Ishikawa (cell line): ENCODE results near the gene SNRNP27.

Experiments used
- CEBPB ChIP-seq: IDR thresholded peaks from 2 replicates; pipeline ENCODE4 v1.6.1; 2012
- CREB1 ChIP-seq: IDR thresholded peaks from 2 replicates; pipeline ENCODE4 v1.6.1; 2012; ENCODE audit warnings: low read depth
- EGR1 ChIP-seq: IDR thresholded peaks from 2 replicates; pipeline ENCODE4 v1.6.1; 2012
- EP300 ChIP-seq: IDR thresholded peaks from 2 replicates; pipeline ENCODE4 v1.6.1; 2012; ENCODE audit warnings: borderline replicate concordance
- FOXM1 ChIP-seq: IDR thresholded peaks from 2 replicates; pipeline ENCODE4 v1.6.1; 2012; ENCODE audit warnings: low read depth, borderline replicate concordance
- NFIC ChIP-seq: IDR thresholded peaks from 2 replicates; pipeline ENCODE4 v1.6.1; 2012
- RAD21 ChIP-seq: IDR thresholded peaks from 2 replicates; pipeline ENCODE4 v1.6.1; 2012; ENCODE audit warnings: low read depth
- TAF1 ChIP-seq: IDR thresholded peaks from 2 replicates; pipeline ENCODE4 v1.6.1; 2012; ENCODE audit warnings: low read depth, mild to moderate bottlenecking
- TCF12 ChIP-seq: IDR thresholded peaks from 2 replicates; pipeline ENCODE4 v1.6.1; 2012; ENCODE audit warnings: low read depth
- TEAD4 ChIP-seq: IDR thresholded peaks from 2 replicates; pipeline ENCODE4 v1.6.1; 2012
- YY1 ChIP-seq: IDR thresholded peaks from 2 replicates; pipeline ENCODE4 v1.6.1; 2012; ENCODE audit warnings: low read depth
- TF ChIP-seq, protein P1 (sequence below): IDR thresholded peaks from 2 replicates; pipeline ENCODE4 v1.6.1; 2012; ENCODE audit warnings: low read depth, mild to moderate bottlenecking
- TF ChIP-seq, protein P2 (sequence below): IDR thresholded peaks from 2 replicates; pipeline ENCODE4 v1.6.1; 2012
- TF ChIP-seq, protein P3 (sequence below): IDR thresholded peaks from 2 replicates; pipeline ENCODE4 v1.6.1; 2012

DNA sequence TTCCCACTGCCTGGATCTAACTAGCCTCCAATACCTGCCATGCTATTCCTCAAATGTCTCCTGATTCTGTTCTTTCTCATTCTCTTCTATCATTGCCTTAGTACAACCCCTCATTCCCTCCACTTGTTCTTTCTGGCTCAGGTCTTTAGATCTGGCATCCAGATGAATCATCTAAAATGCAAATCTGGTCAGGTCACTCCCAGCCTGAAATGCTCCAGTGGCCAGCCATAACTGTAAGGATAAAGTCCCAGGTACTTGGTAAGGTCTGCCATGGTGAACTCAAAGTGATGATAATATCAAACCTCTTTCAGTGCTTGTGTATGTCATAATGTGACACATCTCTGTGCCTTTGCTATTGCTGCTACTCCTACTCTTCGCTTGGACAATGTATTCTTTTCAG is 2.9 kb upstream of the SNRNP27 start:
- TF ChIP-seq TCF12 (no peak), EP300 (no peak), CEBPB (no peak), RAD21 (no peak), TEAD4 (no peak), EGR1 (no peak), YY1 (no peak), CREB1 (no peak), NFIC (no peak), TAF1 (no peak), FOXM1 (no peak)
- TF ChIP-seq, protein P1, sequence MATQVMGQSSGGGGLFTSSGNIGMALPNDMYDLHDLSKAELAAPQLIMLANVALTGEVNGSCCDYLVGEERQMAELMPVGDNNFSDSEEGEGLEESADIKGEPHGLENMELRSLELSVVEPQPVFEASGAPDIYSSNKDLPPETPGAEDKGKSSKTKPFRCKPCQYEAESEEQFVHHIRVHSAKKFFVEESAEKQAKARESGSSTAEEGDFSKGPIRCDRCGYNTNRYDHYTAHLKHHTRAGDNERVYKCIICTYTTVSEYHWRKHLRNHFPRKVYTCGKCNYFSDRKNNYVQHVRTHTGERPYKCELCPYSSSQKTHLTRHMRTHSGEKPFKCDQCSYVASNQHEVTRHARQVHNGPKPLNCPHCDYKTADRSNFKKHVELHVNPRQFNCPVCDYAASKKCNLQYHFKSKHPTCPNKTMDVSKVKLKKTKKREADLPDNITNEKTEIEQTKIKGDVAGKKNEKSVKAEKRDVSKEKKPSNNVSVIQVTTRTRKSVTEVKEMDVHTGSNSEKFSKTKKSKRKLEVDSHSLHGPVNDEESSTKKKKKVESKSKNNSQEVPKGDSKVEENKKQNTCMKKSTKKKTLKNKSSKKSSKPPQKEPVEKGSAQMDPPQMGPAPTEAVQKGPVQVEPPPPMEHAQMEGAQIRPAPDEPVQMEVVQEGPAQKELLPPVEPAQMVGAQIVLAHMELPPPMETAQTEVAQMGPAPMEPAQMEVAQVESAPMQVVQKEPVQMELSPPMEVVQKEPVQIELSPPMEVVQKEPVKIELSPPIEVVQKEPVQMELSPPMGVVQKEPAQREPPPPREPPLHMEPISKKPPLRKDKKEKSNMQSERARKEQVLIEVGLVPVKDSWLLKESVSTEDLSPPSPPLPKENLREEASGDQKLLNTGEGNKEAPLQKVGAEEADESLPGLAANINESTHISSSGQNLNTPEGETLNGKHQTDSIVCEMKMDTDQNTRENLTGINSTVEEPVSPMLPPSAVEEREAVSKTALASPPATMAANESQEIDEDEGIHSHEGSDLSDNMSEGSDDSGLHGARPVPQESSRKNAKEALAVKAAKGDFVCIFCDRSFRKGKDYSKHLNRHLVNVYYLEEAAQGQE: no peak
- TF ChIP-seq, protein P2, sequence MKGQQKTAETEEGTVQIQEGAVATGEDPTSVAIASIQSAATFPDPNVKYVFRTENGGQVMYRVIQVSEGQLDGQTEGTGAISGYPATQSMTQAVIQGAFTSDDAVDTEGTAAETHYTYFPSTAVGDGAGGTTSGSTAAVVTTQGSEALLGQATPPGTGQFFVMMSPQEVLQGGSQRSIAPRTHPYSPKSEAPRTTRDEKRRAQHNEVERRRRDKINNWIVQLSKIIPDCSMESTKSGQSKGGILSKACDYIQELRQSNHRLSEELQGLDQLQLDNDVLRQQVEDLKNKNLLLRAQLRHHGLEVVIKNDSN: no peak
- TF ChIP-seq, protein P3, sequence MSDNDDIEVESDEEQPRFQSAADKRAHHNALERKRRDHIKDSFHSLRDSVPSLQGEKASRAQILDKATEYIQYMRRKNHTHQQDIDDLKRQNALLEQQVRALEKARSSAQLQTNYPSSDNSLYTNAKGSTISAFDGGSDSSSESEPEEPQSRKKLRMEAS: no peak
